Measurements from ENCODE around the gene AMPD2.

AMPD2 gene

DNA sequence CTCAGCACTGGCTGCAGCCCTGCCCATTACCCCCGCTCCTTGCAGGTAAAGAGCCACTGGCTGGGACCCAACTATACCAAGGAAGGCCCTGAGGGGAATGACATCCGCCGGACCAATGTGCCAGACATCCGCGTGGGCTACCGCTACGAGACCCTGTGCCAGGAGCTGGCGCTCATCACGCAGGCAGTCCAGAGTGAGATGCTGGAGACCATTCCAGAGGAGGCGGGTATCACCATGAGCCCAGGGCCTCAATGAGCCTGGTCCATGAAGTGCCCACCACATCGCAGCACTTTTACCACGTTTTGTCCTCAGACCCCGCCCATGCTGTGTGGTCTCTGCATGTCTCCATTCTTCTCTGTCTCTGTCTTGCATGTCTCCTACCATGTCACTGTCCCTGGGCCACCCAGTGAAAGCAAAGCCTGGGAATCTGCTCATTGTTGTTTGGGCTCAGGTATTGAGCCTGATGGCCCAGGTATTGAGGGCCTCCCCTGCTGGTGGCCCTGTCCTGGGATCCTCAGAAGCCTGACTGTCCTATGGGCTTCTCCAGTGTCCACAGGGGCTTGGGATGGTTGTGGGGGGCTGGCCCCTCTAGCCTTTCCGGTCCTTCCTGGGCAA is 11.4 kb downstream of the AMPD2 start:
- no peak overlapping the region for H3K27ac Mint-ChIP-seq
- peaks cover 32 to 52% of the 10 kb centered on the region in 2 donors for H3K36me3 Mint-ChIP-seq
- H3K4me3 Mint-ChIP-seq, result no peak overlapping the region
- H3K9me3 Mint-ChIP-seq, result no peaks in the 10 kb centered on the region
- peaks cover 11 to 19% of the 10 kb centered on the region in 2 donors for H3K4me1 Mint-ChIP-seq
- no peak for ATAC-seq (replicated peaks)
- DNase-seq, result no peak
- no peaks in the 10 kb centered on the region for H3K27me3 Mint-ChIP-seq

DNA sequence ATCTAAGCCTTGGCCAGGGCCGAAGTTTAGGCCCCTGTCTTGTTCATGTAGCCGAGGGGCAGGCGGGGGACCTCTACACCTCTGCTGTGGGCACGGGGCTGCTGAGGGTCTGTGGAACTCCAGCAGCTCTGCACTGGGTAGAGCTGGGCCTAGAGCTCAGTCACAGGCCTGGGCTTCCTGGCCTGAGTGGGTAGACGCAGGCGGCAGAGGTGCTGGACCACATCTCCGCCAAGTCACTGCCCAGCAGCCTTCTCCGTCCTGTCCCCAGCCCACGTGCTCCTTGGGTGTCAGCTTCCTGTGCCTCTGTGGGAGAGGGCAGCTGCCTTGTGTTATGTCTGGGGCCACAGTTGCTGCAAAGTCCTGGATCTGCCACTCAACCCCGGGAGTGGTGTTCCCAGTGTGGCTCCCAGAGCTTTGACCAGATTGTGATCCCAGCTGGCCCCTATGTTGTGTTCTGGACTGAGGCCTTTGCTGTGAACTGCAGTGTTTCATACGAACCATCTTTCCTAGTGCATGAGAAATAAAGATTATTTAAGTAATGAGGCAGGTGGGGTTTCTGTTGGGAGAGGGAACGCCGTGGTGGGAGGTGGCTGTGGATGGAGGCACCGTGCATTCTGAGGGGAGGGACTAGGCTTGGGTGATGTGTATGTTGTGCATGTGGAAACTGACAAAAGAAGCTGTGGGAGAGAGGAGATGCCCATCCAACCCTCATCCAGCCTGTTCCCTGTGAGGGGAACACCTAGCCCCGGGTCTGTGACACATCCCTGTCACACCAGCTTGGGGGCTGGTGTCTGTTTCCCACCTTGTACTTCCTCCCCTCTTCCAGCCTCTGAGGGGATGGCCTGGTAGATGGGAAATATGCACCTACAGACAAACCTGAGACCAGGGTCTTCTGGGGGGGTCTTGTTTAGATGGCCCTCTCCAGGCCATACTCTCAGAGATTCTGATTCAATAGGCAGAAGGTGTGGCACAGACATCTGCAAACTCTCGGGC is 12.2 kb downstream of the AMPD2 start:
- no peaks in the 10 kb centered on the region for H3K9me3 Mint-ChIP-seq
- ATAC-seq (replicated peaks) (no peak), DNase-seq (no peak)
- H3K27me3 Mint-ChIP-seq, result no peaks in the 10 kb centered on the region
- peaks cover 29 to 47% of the 10 kb centered on the region in 2 donors for H3K36me3 Mint-ChIP-seq
- H3K4me3 Mint-ChIP-seq, result no peak overlapping the region
- no peak overlapping the region for H3K27ac Mint-ChIP-seq
- H3K4me1 Mint-ChIP-seq, result peaks cover 11 to 15% of the 10 kb centered on the region in 2 donors

DNA sequence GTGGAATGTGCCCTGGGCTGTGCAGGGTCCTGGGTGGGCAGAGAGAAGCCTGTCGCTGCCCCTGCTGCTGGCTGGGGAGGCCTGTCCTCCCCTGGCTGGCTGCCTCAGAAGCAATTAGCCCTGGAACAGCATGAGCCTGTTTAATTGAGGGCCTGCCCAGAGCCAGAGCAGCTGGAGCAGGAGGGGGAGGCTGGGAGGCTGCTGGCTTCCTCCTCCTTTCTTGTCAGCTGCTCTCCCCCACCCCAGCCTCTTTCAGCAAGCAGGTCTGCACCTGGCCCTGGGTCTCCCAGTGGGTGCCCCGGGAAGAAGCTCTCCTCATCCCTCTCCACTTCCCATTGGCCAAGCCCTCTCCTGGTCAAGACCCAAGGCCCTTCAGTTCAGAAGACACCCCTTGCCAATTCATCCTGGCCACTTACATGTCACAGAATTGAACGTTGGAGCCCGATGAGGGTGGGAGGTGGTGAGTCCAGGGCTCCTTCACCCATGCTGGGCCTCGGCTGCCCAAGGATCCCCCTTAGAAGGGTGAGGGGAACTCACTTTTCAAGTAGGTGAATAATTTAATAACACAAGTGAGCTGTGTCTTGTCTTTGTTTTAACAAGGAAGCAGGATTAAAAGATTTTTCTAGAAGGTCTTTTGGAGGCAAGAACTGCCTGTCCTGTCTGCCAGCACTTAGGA is 13.2 kb downstream of the AMPD2 start:
- Mint-ChIP-seq H3K27me3 (no peaks in the 10 kb centered on the region), H3K4me1 (peaks cover 11 to 15% of the 10 kb centered on the region in 2 donors), H3K4me3 (no peak overlapping the region), H3K9me3 (no peaks in the 10 kb centered on the region), H3K36me3 (peaks cover 25 to 41% of the 10 kb centered on the region in 2 donors), H3K27ac (no peak overlapping the region)
- no peak for DNase-seq
- no peak for ATAC-seq (replicated peaks)

DNA sequence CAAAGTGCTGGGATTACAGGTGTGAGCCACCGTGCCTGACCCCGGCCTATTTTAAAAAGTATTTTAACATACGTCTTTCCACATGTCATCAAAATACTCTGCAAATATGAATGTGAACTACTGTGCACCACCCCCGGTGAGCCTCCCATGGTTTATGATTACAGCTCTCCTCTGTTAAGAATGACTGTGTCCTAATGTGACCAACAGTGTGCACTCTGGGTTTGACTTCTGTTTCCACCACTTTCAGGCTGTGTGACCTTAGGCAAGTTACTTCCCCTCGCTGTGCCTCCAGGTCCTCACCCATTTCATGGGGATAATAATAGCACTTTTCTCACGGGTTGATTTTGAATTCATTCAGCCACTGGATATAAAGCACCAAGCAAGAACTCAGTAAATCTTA is 14.7 kb downstream of the AMPD2 start:
- peak; percentile 80 to 88 for ATAC-seq (replicated peaks)

DNA sequence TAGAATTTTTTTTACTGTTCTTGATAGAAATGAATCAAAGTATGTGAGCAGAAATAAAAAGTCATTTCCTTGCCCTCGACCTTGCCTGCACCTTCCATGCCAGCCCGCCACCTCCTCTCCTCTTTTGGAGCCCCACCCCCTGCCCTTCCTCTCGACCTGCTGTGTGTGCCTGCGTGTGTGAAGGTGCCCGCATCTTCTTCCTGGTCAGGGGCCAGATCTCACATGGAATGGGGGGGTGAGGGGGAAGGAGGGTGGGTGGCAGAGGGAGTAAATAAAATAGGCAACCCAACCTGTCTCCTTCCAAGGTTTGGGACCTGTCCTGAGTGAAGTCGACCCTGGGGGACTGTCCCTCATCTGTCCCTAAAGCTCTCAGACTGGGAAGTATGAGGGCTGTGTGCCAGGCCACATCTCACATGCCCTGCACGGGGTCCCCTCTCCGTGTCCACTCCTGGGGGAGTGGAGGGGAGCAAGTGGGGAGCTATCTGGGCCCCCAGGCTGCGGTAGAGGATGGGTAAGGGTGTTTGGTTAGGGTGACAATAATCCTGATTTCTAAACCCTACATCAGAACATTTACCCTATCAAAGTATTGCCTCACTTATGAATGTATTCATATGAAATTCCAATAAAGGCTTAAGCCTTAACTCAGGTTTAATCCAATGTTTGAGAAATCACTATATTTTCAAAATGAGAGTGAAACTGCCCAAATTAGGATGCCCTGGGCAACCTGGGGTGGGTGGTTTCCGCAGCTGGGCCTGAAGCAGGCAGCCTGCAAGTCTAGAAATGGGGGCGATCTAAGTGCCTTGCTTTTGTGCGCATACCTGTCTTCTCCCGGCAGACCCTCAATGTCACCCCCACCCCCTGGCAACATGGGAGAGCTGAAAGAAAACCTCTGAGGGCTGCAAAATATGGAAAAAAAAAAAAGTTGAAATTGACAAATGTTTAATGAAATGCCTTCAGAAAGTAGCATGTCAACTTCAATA is 15.4 kb downstream of the AMPD2 start:
- Mint-ChIP-seq H3K27ac (no peak overlapping the region), H3K27me3 (peaks cover 2 to 15% of the 10 kb centered on the region in 2 donors), H3K4me1 (peaks cover 14 to 18% of the 10 kb centered on the region in 2 donors), H3K9me3 (no peaks in the 10 kb centered on the region), H3K36me3 (peaks cover 14 to 20% of the 10 kb centered on the region in 2 donors), H3K4me3 (peak overlapping the region in 1 of 2 donors; percentile 3)
- DNase-seq (no peak), ATAC-seq (replicated peaks) (no peak)

More for the DNA sequence above, 14.7 kb downstream of the AMPD2 start:
- Mint-ChIP-seq H3K9me3 (no peaks in the 10 kb centered on the region), H3K4me3 (peak overlapping the region in 1 of 2 donors; percentile 3), H3K4me1 (peaks cover 11 to 15% of the 10 kb centered on the region in 2 donors), H3K27me3 (peaks cover 0 to 12% of the 10 kb centered on the region in 2 donors), H3K27ac (no peak overlapping the region), H3K36me3 (peaks cover 22 to 28% of the 10 kb centered on the region in 2 donors)
- no peak for DNase-seq

DNA sequence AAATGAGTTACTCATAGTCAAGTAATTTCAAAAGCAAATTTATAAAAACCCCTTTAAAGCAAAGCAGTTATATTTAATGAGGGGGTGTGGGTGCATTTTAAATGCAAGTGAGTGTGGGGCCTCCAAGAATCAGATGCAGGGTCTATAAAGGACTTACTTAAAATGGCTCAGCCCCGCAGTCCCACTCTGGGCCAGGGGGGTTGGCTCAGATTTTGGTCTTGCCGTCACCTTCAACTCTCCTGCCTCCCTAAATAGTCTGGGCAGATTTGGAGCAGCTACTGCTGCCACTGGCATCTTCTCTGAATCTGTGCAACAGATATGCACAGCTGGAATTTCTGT is 16.2 kb downstream of the AMPD2 start:
- H3K27me3 Mint-ChIP-seq, result peaks cover 3 to 17% of the 10 kb centered on the region in 2 donors
- no peak overlapping the region for H3K4me3 Mint-ChIP-seq
- ATAC-seq (replicated peaks) (no peak), DNase-seq (no peak)
- no peak overlapping the region for H3K27ac Mint-ChIP-seq
- H3K4me1 Mint-ChIP-seq, result peaks cover 17 to 25% of the 10 kb centered on the region in 2 donors
- H3K36me3 Mint-ChIP-seq, result peaks cover 13 to 17% of the 10 kb centered on the region in 2 donors
- no peaks in the 10 kb centered on the region for H3K9me3 Mint-ChIP-seq

DNA sequence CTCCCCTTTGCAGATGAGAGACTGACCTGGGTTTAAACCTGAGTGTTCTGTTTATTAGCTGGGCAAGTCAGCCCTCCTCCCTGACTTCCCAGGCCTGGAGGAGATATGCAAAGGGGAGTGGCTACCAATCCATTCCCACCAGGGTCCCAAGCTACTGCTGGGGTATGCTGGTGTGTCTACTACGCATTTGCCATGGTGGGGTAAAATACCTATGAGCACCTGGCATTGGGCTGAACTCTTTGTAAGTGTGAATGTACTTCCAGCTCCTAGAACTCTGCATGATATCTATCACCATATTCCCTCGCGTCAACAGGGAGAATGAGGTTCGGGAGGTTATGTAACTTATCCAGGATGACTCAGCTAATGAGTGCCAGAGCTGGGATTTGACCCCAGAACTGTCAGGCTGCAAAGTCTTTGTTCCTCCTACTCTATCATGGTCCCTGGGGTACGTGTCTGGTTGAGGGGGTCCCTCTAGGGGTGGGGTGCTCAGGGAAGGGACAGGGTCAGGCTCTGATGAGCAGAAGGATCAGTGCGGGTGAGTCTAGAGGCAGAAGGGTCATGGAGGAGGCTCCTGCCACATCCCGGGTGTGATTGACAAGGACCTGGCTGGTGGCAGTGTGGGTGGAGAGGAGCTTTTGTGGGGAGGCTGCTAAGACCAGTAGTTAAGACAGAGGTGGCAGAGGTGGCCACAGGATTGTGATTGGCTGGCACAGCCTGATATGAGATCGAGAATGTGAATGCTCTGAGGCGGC is 16.7 kb downstream of the AMPD2 start:
- no peak for DNase-seq

DNA sequence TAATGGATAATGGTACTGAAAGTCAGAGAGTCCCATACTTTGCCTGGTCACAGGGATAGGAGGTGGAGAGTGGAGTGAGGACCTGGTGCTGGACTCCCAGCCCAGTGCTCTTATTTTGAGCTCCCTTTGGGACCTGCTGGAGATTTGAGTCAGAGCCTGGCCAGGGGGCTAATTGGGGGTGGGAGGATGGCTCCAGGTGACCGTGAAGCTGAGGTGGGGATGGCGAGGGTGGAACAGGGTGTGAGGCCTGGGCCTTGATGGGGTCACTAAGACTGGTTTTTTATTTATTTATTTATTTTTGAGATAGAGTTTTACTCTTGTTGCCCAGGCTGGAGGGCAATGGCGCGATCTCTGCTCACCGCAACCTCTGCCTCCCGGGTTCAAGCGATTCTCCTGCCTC is 17.8 kb downstream of the AMPD2 start:
- no peak overlapping the region for H3K27ac Mint-ChIP-seq
- H3K27me3 Mint-ChIP-seq, result peaks cover 3 to 17% of the 10 kb centered on the region in 2 donors
- ATAC-seq (replicated peaks) (no peak), DNase-seq (no peak)
- peaks cover 17 to 25% of the 10 kb centered on the region in 2 donors for H3K4me1 Mint-ChIP-seq
- no peak overlapping the region for H3K4me3 Mint-ChIP-seq
- H3K36me3 Mint-ChIP-seq, result peaks cover 3 to 4% of the 10 kb centered on the region in 2 donors
- H3K9me3 Mint-ChIP-seq, result no peaks in the 10 kb centered on the region

More for the DNA sequence above, 16.7 kb downstream of the AMPD2 start:
- no peaks in the 10 kb centered on the region for H3K9me3 Mint-ChIP-seq
- peaks cover 3 to 17% of the 10 kb centered on the region in 2 donors for H3K27me3 Mint-ChIP-seq
- H3K36me3 Mint-ChIP-seq, result peaks cover 10 to 11% of the 10 kb centered on the region in 2 donors
- H3K27ac Mint-ChIP-seq, result no peak overlapping the region
- ATAC-seq (replicated peaks), result no peak
- H3K4me3 Mint-ChIP-seq, result no peak overlapping the region
- H3K4me1 Mint-ChIP-seq, result peaks cover 17 to 25% of the 10 kb centered on the region in 2 donors

DNA sequence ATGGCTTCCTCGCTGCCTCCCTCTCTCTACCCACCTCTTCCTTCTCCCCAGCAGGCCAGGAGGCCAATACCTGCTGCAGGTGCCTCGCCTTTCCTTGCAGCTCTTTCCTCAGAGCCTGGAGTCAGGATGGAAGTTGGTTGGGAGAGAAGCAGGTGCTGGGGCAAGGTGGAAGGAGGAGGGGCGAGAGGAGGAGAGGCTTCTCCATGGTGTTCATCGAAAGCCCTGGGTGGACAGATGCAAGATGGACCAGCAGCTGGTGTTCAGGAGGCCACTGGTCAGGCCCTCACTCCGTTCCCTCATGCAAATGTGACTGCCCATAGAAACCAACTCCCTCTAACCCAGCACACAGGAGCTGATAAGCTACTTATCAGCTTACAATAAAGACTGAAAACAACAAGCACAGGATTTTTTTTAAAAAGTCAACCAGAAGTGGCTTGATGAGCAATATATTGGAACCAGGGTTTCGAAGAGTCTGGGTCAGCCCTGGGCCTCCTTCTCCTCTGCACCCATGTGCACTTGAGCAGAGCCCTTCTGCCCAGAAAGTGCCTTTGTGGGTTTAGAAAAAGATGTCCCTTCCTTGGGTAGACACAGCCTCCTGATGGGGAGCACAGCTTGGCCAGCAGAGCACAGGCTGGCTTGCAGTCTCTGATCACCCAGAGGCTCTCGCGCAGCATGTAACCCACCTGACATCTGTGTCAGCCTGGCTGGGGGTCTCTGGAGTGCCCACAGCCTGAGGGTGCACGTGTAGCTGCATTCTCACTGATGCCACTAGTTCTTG is 19.6 kb downstream of the AMPD2 start:
- Mint-ChIP-seq H3K27ac (no peak overlapping the region), H3K36me3 (no peaks in the 10 kb centered on the region), H3K4me1 (peaks cover 27 to 40% of the 10 kb centered on the region in 2 donors), H3K4me3 (no peak overlapping the region), H3K9me3 (no peaks in the 10 kb centered on the region), H3K27me3 (peaks cover 3 to 17% of the 10 kb centered on the region in 2 donors)
- no peak for DNase-seq
- ATAC-seq (replicated peaks), result no peak

DNA sequence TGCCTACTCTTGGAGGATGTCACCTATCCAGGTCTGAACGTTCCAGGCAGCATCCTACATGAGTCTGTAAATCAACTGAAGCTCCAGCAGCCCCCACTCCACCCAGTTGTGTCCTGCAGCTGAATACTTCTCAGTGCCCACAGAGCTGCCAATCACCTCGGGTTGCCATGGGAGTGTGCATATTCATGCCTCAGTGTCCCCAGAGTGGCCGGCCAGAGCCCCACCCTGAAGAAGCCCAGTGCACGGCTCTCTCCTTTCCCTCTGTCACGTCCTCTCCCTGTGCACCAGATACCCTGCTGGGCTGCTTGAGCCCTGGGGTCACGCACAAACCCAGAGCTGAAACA is 20.2 kb downstream of the AMPD2 start:
- H3K4me1 Mint-ChIP-seq, result peaks cover 22 to 35% of the 10 kb centered on the region in 2 donors
- peaks cover 3 to 17% of the 10 kb centered on the region in 2 donors for H3K27me3 Mint-ChIP-seq
- ATAC-seq (replicated peaks), result peak in 1 of 2 donors; percentile 4
- no peak for DNase-seq
- peak overlapping the region; percentile 37 for H3K27ac Mint-ChIP-seq
- no peaks in the 10 kb centered on the region for H3K36me3 Mint-ChIP-seq
- H3K9me3 Mint-ChIP-seq, result no peaks in the 10 kb centered on the region
- peak overlapping the region in 1 of 2 donors; percentile 10 for H3K4me3 Mint-ChIP-seq

DNA sequence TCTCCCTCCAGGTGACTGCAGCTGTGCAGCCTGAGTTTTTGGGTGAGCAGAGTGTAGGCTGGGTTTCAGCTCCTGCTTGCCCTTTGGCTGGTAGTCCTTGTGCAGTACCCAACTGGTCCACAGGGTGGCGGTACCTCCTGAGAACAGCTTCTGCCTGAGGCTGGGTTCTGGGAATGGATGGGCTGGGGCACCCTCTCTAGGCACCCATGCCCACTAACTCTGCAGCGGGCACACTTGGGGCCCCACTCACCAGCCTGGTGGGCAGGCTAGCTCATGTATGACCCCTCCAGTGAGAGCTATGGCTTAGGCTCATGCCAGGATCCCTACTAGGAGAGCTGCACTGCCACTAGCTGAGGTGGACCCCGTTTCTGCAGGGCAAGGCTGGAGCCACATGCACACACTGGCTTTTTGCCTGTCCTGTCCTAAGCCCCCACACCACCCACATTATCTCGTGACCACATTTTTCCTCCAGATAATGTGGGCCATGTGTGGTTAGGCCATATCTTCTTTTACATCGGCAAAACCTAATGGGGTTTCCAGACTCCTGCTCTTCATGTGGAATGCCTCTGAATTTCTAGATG is 20.7 kb downstream of the AMPD2 start:
- H3K27ac Mint-ChIP-seq, result peak overlapping the region; percentile 37
- peaks cover 18 to 30% of the 10 kb centered on the region in 2 donors for H3K4me1 Mint-ChIP-seq
- ATAC-seq (replicated peaks) (peak; percentile 73 to 79), DNase-seq (peak; percentile 73)
- H3K4me3 Mint-ChIP-seq, result peak overlapping the region in 1 of 2 donors; percentile 10
- no peaks in the 10 kb centered on the region for H3K9me3 Mint-ChIP-seq
- H3K27me3 Mint-ChIP-seq, result peaks cover 3 to 17% of the 10 kb centered on the region in 2 donors
- H3K36me3 Mint-ChIP-seq, result no peaks in the 10 kb centered on the region
